C4-2B (cell line): ENCODE results near the gene TMEM117.

ENCODE experiments used
- ZFX ChIP-seq: fragments of 450-650 bp; IDR thresholded peaks from 2 replicates; pipeline ENCODE4 v1.6.1; 2017
- TF ChIP-seq, protein P1 (sequence below): fragments of 450-650 bp; conservative IDR thresholded peaks from 2 replicates; pipeline ENCODE4 v1.5.1; 2017; ENCODE audit warnings: mild to moderate bottlenecking

DNA sequence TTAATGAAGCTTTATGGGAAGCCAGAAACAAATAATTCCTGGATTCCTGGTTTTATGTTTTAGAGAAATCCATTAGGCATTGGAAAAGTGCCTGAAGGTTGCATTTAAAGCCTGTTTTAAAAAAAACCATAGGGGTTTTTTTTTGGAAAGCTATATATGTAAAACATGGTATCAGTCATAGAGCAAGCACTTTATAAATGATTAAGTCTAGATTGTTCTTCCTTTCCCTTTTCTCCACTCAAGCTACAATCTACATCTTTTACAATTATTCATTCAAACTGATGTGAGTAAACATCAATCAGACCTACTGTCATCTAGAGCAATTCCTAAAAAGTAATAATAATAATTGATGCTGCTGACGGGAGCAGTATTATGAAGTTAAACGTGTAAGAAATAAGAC lies 500.7 kb downstream of the TMEM117 start:
- TF ChIP-seq, protein P1, sequence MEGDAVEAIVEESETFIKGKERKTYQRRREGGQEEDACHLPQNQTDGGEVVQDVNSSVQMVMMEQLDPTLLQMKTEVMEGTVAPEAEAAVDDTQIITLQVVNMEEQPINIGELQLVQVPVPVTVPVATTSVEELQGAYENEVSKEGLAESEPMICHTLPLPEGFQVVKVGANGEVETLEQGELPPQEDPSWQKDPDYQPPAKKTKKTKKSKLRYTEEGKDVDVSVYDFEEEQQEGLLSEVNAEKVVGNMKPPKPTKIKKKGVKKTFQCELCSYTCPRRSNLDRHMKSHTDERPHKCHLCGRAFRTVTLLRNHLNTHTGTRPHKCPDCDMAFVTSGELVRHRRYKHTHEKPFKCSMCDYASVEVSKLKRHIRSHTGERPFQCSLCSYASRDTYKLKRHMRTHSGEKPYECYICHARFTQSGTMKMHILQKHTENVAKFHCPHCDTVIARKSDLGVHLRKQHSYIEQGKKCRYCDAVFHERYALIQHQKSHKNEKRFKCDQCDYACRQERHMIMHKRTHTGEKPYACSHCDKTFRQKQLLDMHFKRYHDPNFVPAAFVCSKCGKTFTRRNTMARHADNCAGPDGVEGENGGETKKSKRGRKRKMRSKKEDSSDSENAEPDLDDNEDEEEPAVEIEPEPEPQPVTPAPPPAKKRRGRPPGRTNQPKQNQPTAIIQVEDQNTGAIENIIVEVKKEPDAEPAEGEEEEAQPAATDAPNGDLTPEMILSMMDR, result no peak
- TF ChIP-seq ZFX, result no peak
